Measurements from ENCODE around the gene IGSF5. TPM values are rescaled to one million over a fixed set of nuclear protein-coding genes. Genes with fewer than 3 reads are reported as not detected.
A peak's percentile ranks its signal among the peaks of the same experiment; 100 is the strongest.

The IGSF5 gene
- total RNA-seq, 1 experiment from 2014 or later, result not detected

DNA sequence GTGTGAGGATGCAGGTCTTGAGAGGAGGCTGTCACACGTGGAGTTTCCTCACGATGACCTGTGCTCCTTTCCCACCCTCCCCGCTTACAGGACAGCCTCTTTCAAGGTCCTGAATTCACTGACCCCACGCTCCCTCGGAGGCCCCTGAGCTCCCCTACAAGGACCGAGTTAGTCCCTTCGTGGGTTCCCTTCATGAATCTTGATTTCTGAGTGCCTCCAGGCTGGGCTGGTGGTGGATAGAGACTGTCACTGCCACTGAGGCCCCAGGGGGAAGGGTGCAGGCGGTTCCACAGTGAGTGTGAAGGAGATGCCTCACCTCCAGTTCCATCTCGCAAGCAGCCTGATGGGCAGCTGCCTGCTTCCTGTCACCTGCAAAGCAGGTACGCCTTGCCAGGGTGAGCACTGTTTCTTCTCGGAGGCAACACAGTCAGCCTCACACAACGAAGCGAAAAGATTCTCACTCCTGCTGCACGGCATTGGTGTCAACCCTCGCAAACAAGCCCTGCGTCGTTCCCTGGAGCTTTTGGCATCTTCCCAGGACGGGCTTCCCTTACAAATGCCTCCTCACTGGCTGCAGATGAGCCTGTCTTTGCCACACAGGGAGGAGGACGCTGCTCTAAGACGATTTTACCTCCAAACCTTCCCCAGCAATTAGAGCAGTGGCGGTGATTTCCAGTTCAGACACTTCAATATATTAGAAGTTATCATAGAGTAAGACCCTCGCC is 95.6 kb downstream of the IGSF5 start:
- POLR2A ChIA-PET, result no interaction called here
- H3K4me1 Mint-ChIP-seq (ENCODE audit: insufficient read depth, unreplicated experiment), result peaks cover 6% of the 10 kb centered on the region
- CTCF ChIA-PET, result interaction anchor here (0.6 kb wide), 1 partner anchor 36 kb away, joined by 3 read pairs; no protein-coding TSS in a partner anchor
- no TSS peak for BruUV-seq (replicated peaks)
- H3K27ac Mint-ChIP-seq (ENCODE audit: low read depth, unreplicated experiment), result no peak overlapping the region
- peaks cover 24% of the 10 kb centered on the region for H3K27me3 Mint-ChIP-seq (ENCODE audit: insufficient read depth, unreplicated experiment)
- no peak for DNase-seq (ENCODE audit: unreplicated experiment)
- H3K4me3 Mint-ChIP-seq (ENCODE audit: unreplicated experiment), result no peak overlapping the region
- intact Hi-C loops (cut with micrococcal nuclease), result no loop called here
- TF ChIP-seq, protein P1, sequence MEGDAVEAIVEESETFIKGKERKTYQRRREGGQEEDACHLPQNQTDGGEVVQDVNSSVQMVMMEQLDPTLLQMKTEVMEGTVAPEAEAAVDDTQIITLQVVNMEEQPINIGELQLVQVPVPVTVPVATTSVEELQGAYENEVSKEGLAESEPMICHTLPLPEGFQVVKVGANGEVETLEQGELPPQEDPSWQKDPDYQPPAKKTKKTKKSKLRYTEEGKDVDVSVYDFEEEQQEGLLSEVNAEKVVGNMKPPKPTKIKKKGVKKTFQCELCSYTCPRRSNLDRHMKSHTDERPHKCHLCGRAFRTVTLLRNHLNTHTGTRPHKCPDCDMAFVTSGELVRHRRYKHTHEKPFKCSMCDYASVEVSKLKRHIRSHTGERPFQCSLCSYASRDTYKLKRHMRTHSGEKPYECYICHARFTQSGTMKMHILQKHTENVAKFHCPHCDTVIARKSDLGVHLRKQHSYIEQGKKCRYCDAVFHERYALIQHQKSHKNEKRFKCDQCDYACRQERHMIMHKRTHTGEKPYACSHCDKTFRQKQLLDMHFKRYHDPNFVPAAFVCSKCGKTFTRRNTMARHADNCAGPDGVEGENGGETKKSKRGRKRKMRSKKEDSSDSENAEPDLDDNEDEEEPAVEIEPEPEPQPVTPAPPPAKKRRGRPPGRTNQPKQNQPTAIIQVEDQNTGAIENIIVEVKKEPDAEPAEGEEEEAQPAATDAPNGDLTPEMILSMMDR (IDR thresholded peaks at IDR 0.05; ENCODE audit: unreplicated experiment), result no peak
- no peaks in the 10 kb centered on the region for H3K36me3 Mint-ChIP-seq (ENCODE audit: insufficient read depth, unreplicated experiment)
- no peaks in the 10 kb centered on the region for H3K9me3 Mint-ChIP-seq (ENCODE audit: unreplicated experiment)

DNA sequence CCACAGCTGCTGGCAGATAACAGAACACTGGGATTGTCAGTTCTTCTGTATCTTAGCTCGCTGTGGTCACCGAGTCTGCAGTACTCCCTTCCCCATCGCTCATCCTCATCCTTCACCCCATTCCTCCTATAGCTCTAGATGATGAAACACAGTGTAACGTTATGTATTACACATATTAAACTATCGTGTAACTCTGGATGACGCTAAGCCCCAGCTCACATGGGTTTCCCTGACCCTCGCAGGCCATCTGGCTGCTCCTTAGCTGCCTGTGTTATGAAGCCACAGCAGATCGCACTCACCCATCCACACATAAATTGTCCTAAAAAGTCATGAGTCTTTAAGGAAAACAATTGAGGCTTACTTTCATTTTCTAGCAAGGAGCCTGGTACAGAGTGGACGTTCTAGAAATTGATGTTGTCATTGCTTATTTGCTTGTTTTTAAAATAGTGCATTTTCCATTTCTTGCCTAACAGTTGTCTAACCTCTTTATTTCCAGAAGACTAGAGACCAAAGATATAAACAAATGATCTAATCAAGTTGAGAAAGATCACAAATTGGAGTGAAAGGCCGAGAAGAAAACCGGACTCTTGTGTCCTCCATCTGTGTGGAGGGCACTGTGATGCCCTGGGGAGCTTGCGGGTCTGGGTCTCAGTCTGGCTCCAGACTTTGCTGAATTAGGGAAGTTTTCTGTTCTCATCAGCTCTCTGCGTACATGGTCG is 97.9 kb downstream of the IGSF5 start:
- TSS peak; percentile 50 for BruUV-seq (replicated peaks)
- peaks cover 6% of the 10 kb centered on the region for H3K4me1 Mint-ChIP-seq (ENCODE audit: insufficient read depth, unreplicated experiment)

DNA sequence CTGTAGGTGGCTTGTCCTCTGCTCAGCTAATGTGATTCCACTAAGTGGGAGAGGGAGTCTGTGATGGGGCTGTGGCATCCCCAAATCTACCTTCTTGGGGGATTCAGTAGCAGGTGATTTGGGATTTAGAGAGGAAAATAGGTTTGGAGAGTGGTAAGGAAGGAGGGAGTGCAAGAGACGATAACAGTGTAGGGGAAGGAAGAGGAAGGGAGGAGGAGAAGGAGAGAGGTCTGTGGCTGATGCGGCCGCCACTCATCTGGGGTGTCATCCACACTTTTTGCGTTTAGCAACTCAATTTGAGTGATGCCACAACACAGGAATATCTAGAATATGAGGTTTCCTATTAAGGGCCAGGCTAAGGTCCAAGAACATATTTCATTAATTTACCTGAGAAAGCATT is 98.5 kb downstream of the IGSF5 start:
- no peak overlapping the region for H3K4me3 Mint-ChIP-seq (ENCODE audit: unreplicated experiment)
- TF ChIP-seq, protein P1 (IDR thresholded peaks at IDR 0.05; ENCODE audit: unreplicated experiment), result no peak
- no peaks in the 10 kb centered on the region for H3K36me3 Mint-ChIP-seq (ENCODE audit: insufficient read depth, unreplicated experiment)
- DNase-seq (ENCODE audit: unreplicated experiment), result no peak
- intact Hi-C loops (cut with micrococcal nuclease), result no loop called here
- H3K27ac Mint-ChIP-seq (ENCODE audit: low read depth, unreplicated experiment), result no peak overlapping the region
- ChIA-PET CTCF (interaction anchor here (0.5 to 0.6 kb wide), 2 partner anchors 309 to 461 kb away, joined by 3 read pairs; no protein-coding TSS in a partner anchor), POLR2A (no interaction called here)
- no peaks in the 10 kb centered on the region for H3K9me3 Mint-ChIP-seq (ENCODE audit: unreplicated experiment)
- H3K4me1 Mint-ChIP-seq (ENCODE audit: insufficient read depth, unreplicated experiment), result peaks cover 6% of the 10 kb centered on the region
- no TSS peak for BruUV-seq (replicated peaks)
- peaks cover 12% of the 10 kb centered on the region for H3K27me3 Mint-ChIP-seq (ENCODE audit: insufficient read depth, unreplicated experiment)

More for the DNA sequence above, 97.9 kb downstream of the IGSF5 start:
- ChIA-PET CTCF (interaction anchor here (0.5 to 1.0 kb wide), 3 partner anchors 24 to 460 kb away, joined by 3 to 7 read pairs (median 3); partner anchors contain the start of gene PCP4), POLR2A (no interaction called here)
- TF ChIP-seq, protein P1 (IDR thresholded peaks at IDR 0.05; ENCODE audit: unreplicated experiment), result no peak
- Mint-ChIP-seq H3K36me3 (ENCODE audit: insufficient read depth, unreplicated experiment) (no peaks in the 10 kb centered on the region), H3K27me3 (ENCODE audit: insufficient read depth, unreplicated experiment) (peaks cover 18% of the 10 kb centered on the region), H3K9me3 (ENCODE audit: unreplicated experiment) (no peaks in the 10 kb centered on the region), H3K4me3 (ENCODE audit: unreplicated experiment) (no peak overlapping the region), H3K27ac (ENCODE audit: low read depth, unreplicated experiment) (no peak overlapping the region)
- intact Hi-C loops (cut with micrococcal nuclease), result no loop called here
- DNase-seq (ENCODE audit: unreplicated experiment), result no peak

DNA sequence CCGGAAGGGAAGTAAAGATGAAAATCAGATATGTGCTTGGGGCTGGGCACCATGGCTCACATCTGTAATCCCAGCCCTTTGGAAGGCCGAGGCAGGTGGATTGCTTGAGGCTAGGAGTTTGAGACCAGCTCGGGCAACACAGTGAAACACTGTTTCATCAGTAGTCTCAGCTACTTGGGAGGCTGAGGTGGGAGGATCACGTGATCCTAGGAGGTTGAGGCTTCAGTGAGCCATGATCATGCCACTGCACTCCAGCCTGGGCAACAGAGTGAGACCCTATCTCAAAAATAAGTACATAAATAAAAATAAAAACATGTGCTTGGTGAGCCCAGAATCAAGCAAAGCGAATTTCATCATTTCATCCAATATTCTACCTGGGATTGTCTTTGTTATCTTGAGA is 98.9 kb downstream of the IGSF5 start:
- intact Hi-C loops (cut with micrococcal nuclease), result no loop called here
- CTCF ChIA-PET, result interaction anchor here (0.6 kb wide), 1 partner anchor 309 kb away, joined by 3 read pairs; no protein-coding TSS in a partner anchor
- H3K27me3 Mint-ChIP-seq (ENCODE audit: insufficient read depth, unreplicated experiment), result peaks cover 7% of the 10 kb centered on the region
- H3K27ac Mint-ChIP-seq (ENCODE audit: low read depth, unreplicated experiment), result no peak overlapping the region
- H3K4me1 Mint-ChIP-seq (ENCODE audit: insufficient read depth, unreplicated experiment), result peaks cover 6% of the 10 kb centered on the region
- no peak overlapping the region for H3K4me3 Mint-ChIP-seq (ENCODE audit: unreplicated experiment)
- TF ChIP-seq, protein P1 (IDR thresholded peaks at IDR 0.05; ENCODE audit: unreplicated experiment), result no peak
- DNase-seq (ENCODE audit: unreplicated experiment), result no peak
- POLR2A ChIA-PET, result no interaction called here
- no peaks in the 10 kb centered on the region for H3K9me3 Mint-ChIP-seq (ENCODE audit: unreplicated experiment)
- H3K36me3 Mint-ChIP-seq (ENCODE audit: insufficient read depth, unreplicated experiment), result no peaks in the 10 kb centered on the region
- BruUV-seq (replicated peaks), result no TSS peak

Data from MCF 10A (cell line).